ENCODE measurements around the gene UGT1A10. TPM values are rescaled to one million over a fixed set of nuclear protein-coding genes. Genes with fewer than 3 reads are reported as not detected.

The UGT1A10 gene
- total and polyA plus RNA-seq, 8 donors, result not detected

- H3K27me3 ChIP-seq, result no peaks in the 10 kb centered on the region
- ATAC-seq (no peak), DNase-seq (no peak)
- no peak overlapping the region for H3K27ac ChIP-seq
- no peaks in the 10 kb centered on the region for H3K4me1 ChIP-seq
- TF ChIP-seq CTCF (IDR thresholded peaks at IDR 0.05), result no peak
- intact Hi-C loops (cut with DNase I), result no loop called here
- H3K36me3 ChIP-seq, result no peaks in the 10 kb centered on the region
- no peaks in the 10 kb centered on the region for H3K9me3 ChIP-seq
- H3K4me3 ChIP-seq, result no peak overlapping the region
Observed at GRCh38 chr2:233691443-233692433, 55.5 kb downstream of the UGT1A10 start.

- no peak for TF ChIP-seq CTCF (IDR thresholded peaks at IDR 0.05)
- no peaks in the 10 kb centered on the region for H3K4me1 ChIP-seq
- no peak within 1 kb of the TSS for H3K27ac ChIP-seq
- no peaks in the 10 kb centered on the region for H3K36me3 ChIP-seq
- intact Hi-C loops (cut with DNase I), result no loop called here
- no peaks in the 10 kb centered on the region for H3K9me3 ChIP-seq
- ATAC-seq (no peak), DNase-seq (no peak)
- no peak within 1 kb of the TSS for H3K4me3 ChIP-seq
- H3K27me3 ChIP-seq, result no peaks in the 10 kb centered on the region
Observed at GRCh38 chr2:233692648-233693047, 56.4 kb downstream of the UGT1A10 start, which contains the start of gene UGT1A6. TSS of gene UGT1A6 (plus strand) at chr2:233692890. CDS start at chr2:233693005, 115 bp downstream.

- Histone ChIP-seq H3K4me1 (no peaks in the 10 kb centered on the region), H3K27ac (no peak overlapping the region), H3K27me3 (no peaks in the 10 kb centered on the region), H3K9me3 (no peaks in the 10 kb centered on the region), H3K4me3 (no peak overlapping the region), H3K36me3 (no peaks in the 10 kb centered on the region)
- DNase-seq, result no peak
- no peak for ATAC-seq
- intact Hi-C loops (cut with DNase I), result no loop called here
- TF ChIP-seq CTCF (IDR thresholded peaks at IDR 0.05), result no peak
Observed at GRCh38 chr2:233693963-233694362, 57.7 kb downstream of the UGT1A10 start.

DNA sequence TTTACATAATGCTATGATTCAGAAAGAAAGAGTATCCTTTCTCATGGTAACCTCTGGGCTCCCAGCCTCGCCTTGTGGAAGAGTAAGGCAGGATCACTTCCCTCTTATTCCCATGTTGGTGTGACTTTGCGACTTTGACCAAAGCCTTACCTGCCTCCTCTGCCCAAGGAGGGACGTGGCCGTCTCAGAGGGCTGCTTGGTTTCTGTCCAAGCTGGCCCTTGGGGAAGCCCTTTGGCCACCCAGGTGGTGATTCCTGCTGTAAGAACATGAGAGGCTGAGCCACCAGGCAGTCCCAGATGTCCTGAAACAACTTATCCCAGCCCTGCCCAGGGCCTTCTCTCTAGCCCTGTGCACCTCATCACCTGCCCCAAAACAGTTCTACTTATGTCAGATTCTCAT lies 62.5 kb downstream of the UGT1A10 start:
- Histone ChIP-seq H3K27me3 (no peaks in the 10 kb centered on the region), H3K36me3 (no peaks in the 10 kb centered on the region), H3K9me3 (no peaks in the 10 kb centered on the region), H3K27ac (no peak overlapping the region), H3K4me1 (no peaks in the 10 kb centered on the region), H3K4me3 (no peak overlapping the region)
- DNase-seq, result no peak
- no peak for TF ChIP-seq CTCF (IDR thresholded peaks at IDR 0.05)
- intact Hi-C loops (cut with DNase I), result no loop called here
- ATAC-seq, result no peak

DNA sequence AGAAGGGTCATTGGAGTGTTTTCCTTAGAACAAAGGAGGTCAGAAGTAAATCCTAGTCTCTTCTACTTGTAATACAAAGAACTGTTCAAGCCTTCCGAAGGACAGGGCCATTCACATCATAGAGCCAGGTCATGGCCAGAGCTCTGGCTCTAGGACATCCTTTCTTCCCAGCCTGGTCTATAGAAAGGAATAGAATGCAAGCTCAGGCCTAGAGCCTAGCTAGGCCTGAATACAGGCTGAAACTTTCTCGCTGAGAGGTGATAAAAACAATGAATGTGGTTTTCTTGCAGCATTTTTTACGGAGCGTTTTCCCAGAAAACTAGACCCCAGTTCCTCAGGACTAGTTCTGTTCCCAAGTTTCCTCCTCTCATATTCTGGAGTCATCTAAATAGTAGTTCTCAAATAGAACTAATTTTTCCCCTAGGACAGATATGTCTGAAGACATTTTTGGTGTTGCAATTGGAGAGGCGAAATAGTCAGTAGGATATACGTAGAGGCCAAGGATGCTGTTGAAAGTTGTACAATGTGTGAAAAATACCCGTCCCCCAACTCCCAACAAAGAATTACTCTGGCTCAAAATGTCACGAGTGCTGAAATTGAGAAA lies 63.3 kb downstream of the UGT1A10 start:
- TF ChIP-seq CTCF (IDR thresholded peaks at IDR 0.05), result no peak
- Histone ChIP-seq H3K27me3 (no peaks in the 10 kb centered on the region), H3K4me3 (no peak overlapping the region), H3K27ac (no peak overlapping the region), H3K4me1 (no peaks in the 10 kb centered on the region), H3K36me3 (no peaks in the 10 kb centered on the region), H3K9me3 (no peaks in the 10 kb centered on the region)
- ATAC-seq, result no peak
- intact Hi-C loops (cut with DNase I), result no loop called here
- no peak for DNase-seq

Measured in left lung (tissue), 10 donors.